Stimulated activated naive CD8-positive, alpha-beta T cell treated with anti-CD3 and anti-CD28 coated beads, Interleukin-15, Interleukin-2, amounts not matched to agents 100 ng/mL and 50 ng/mL, for 24 hours (primary cell): Measurements from ENCODE around the gene RNU6-8.

Experiments
- H3K27ac Mint-ChIP-seq: one replicate; pipeline ENCODE4 v1.8.0; 2021; ENCODE audit warnings: mild to moderate bottlenecking, mixed read lengths
- H3K27me3 Mint-ChIP-seq: one replicate; pipeline ENCODE4 v1.8.0; 2021; ENCODE audit warnings: mixed read lengths
- H3K36me3 Mint-ChIP-seq: one replicate; pipeline ENCODE4 v1.8.0; 2021; ENCODE audit warnings: low read depth, mixed read lengths
- H3K4me1 Mint-ChIP-seq: one replicate; pipeline ENCODE4 v1.8.0; 2021; ENCODE audit warnings: low read depth, mixed read lengths
- H3K4me3 Mint-ChIP-seq: one replicate; pipeline ENCODE4 v1.8.0; 2021; ENCODE audit warnings: mild to moderate bottlenecking, mixed read lengths
- H3K9me3 Mint-ChIP-seq: one replicate; pipeline ENCODE4 v1.8.0; 2021; ENCODE audit warnings: mixed read lengths

Gene RNU6-8

DNA sequence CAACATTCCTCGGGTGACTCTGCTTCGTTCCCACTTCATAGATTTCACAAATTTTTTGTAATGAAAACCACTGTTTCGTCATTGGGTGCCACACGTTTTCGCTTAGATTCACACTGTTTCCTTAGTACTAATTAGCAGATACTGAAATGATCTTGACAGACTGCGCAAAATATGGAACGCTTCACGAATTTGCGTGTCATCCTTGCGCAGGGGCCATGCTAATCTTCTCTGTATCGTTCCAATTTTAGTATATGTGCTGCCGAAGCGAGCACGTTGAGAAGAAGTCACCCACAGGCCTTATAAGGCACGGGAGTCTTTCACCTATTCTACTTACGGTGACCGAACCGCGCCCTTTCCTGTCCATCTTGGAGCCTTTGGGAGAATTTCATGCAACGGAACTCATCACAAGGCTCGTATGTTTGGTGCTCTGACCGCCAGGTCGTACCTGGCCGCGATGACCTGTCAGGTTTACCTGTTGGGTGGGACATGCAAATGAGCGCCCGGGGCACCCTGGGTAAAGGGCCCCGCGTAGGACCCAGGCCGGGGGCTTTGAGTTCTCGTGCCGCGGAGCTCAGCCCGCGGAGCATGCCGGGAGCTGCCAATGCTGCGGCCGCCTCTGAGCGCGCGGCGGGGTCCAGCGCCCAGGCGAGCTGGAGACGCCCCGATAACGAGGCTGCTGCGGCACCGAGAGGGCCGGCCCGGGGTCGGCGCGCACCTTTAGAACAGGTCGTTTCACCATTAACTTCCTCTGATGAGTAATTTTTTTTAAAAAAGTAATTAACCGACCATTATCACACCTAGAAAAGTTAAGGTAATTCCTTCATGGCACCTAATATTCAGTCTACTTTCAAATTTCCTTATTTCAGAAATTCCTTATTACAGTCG lies at the start of gene RNU6-8:
Gene RNU6-8, minus strand, starts transcription at position 272 of the 885 bp plus-strand sequence.
- peaks cover 58% of the 10 kb centered on the region for H3K4me1 Mint-ChIP-seq
- H3K4me3 Mint-ChIP-seq, result peak within 1 kb of the TSS; percentile 88
- no peaks in the 10 kb centered on the region for H3K9me3 Mint-ChIP-seq
- peak within 1 kb of the TSS; percentile 99 for H3K27ac Mint-ChIP-seq
- H3K27me3 Mint-ChIP-seq, result peaks cover 4% of the 10 kb centered on the region
- H3K36me3 Mint-ChIP-seq, result no peaks in the 10 kb centered on the region

DNA sequence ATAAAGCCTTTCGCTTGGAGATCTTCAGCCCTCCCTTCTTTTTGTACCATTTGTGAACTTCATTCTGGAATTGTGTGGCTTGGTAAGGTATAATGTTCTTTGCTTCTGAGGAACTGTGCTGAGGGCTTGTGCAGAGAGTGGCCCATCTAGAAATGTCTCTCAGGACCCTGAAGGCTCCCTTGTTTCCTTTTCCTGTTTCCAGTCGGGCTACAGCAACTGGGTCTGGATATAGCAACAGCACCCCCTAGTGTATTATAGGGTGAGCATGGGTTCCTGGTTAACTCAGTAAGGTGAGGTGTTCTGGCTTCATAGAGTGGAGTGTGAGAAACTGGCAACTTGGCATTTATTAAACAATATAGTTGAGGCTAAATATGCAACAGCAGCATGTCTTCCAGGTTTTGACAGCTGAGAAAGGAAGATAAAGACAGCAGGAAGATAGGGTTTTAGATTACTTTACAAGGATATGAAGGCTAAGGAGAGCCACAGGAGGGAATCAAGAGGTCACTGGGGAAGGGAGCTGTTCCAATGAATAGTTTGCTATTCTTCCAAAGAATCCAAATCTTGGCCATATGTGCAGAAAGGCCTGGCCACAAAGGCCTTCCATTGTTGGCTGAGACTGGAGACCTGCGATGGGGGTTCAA lies 49.1 kb upstream of the RNU6-8 start:
- Mint-ChIP-seq H3K4me1 (no peaks in the 10 kb centered on the region), H3K4me3 (no peak overlapping the region), H3K9me3 (no peaks in the 10 kb centered on the region), H3K27ac (no peak overlapping the region), H3K27me3 (no peaks in the 10 kb centered on the region), H3K36me3 (no peaks in the 10 kb centered on the region)

GRCh38 chr14:32251530-32251929 lies 48.5 kb upstream of the RNU6-8 start:
- Mint-ChIP-seq H3K27ac (no peak overlapping the region), H3K36me3 (no peaks in the 10 kb centered on the region), H3K4me3 (no peak overlapping the region), H3K9me3 (no peaks in the 10 kb centered on the region), H3K4me1 (no peaks in the 10 kb centered on the region), H3K27me3 (no peaks in the 10 kb centered on the region)

GRCh38 chr14:32250681-32251080 lies 47.6 kb upstream of the RNU6-8 start:
- no peaks in the 10 kb centered on the region for H3K4me1 Mint-ChIP-seq
- H3K27me3 Mint-ChIP-seq, result no peaks in the 10 kb centered on the region
- H3K4me3 Mint-ChIP-seq, result no peak overlapping the region
- no peaks in the 10 kb centered on the region for H3K36me3 Mint-ChIP-seq
- H3K27ac Mint-ChIP-seq, result no peak overlapping the region
- H3K9me3 Mint-ChIP-seq, result no peaks in the 10 kb centered on the region

- Mint-ChIP-seq H3K27ac (no peak overlapping the region), H3K9me3 (no peaks in the 10 kb centered on the region), H3K27me3 (no peaks in the 10 kb centered on the region), H3K36me3 (no peaks in the 10 kb centered on the region), H3K4me1 (no peaks in the 10 kb centered on the region), H3K4me3 (no peak overlapping the region)
Measured at GRCh38 chr14:32249780-32250179, 46.7 kb upstream of the RNU6-8 start.

DNA sequence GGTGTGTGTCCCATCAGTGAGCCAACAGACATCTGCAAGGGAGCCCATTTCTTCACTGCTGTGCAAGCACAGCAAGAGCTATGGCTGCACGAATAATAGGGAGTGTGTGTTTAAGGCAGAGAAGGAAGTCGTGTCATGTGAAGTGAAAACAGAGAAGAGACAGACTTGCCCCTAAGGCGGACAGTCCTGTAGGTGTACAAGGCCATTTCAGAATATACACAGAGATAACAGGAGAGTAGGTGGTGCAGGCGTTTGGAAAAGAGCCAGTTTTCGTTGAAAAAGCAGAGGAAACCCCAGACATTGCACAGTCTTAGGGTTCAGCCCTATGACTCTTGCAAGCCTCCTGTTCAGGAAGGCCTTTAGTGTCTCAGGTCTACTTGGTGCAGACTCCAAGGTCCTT lies 46.3 kb upstream of the RNU6-8 start:
- Mint-ChIP-seq H3K27me3 (no peaks in the 10 kb centered on the region), H3K4me1 (no peaks in the 10 kb centered on the region), H3K9me3 (no peaks in the 10 kb centered on the region), H3K4me3 (no peak overlapping the region), H3K27ac (no peak overlapping the region), H3K36me3 (no peaks in the 10 kb centered on the region)

DNA sequence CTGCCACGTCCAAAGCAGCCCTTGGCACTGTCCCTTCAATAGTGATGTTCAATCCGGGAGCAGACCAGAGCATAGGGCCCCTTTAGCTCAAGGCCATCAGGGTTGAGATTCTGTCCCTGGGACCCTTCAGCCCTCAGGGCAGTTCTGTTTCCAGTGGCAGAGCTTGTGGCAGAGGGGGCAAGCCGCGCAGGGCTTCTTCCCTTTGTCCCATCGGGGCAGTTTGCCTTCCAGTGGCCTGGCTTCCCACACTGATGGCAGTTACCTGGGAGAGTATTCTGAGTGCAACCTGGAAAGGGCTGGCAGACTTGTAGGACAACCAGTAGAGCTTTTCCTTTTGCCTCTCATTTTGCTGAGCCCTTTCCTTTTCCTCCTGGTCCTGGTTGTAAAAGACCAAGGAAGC lies 43.7 kb upstream of the RNU6-8 start:
- H3K4me1 Mint-ChIP-seq, result no peaks in the 10 kb centered on the region
- no peak overlapping the region for H3K4me3 Mint-ChIP-seq
- no peaks in the 10 kb centered on the region for H3K36me3 Mint-ChIP-seq
- no peak overlapping the region for H3K27ac Mint-ChIP-seq
- H3K9me3 Mint-ChIP-seq, result no peaks in the 10 kb centered on the region
- no peaks in the 10 kb centered on the region for H3K27me3 Mint-ChIP-seq

- Mint-ChIP-seq H3K4me1 (no peaks in the 10 kb centered on the region), H3K9me3 (no peaks in the 10 kb centered on the region), H3K4me3 (no peak overlapping the region), H3K36me3 (no peaks in the 10 kb centered on the region), H3K27me3 (no peaks in the 10 kb centered on the region), H3K27ac (no peak overlapping the region)
Measured at GRCh38 chr14:32244404-32244803, 41.3 kb upstream of the RNU6-8 start.

GRCh38 chr14:32233260-32233659 lies 30.2 kb upstream of the RNU6-8 start:
- H3K4me1 Mint-ChIP-seq, result peaks cover 5% of the 10 kb centered on the region
- no peak overlapping the region for H3K27ac Mint-ChIP-seq

DNA sequence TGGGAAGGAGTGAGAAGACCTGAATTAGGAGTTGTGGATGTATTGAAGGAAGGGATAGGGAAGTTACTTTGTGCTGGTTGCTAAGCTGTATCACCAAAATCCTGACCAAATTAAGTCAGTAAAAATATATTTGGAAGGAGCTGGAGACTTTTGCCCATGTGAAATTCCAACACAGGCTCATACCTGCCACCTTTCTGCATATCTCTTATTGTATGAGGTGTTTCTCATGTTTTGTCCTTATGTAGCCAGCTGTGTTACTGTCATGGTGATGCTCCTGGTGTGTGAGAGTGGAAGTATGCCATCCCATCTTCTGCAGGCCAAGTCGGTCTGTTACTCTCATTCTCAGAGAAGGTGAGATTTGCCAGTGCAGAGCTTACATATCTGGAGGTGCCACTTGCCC lies 29.4 kb upstream of the RNU6-8 start:
- Mint-ChIP-seq H3K4me3 (no peak overlapping the region), H3K27me3 (no peaks in the 10 kb centered on the region), H3K9me3 (no peaks in the 10 kb centered on the region), H3K36me3 (no peaks in the 10 kb centered on the region), H3K27ac (peak overlapping the region; percentile 17), H3K4me1 (peaks cover 5% of the 10 kb centered on the region)

More at GRCh38 chr14:32233260-32233659, 30.2 kb upstream of the RNU6-8 start:
- Mint-ChIP-seq H3K9me3 (no peaks in the 10 kb centered on the region), H3K36me3 (no peaks in the 10 kb centered on the region), H3K27me3 (no peaks in the 10 kb centered on the region), H3K4me3 (no peak overlapping the region)

- Mint-ChIP-seq H3K27ac (no peak overlapping the region), H3K4me3 (no peak overlapping the region), H3K4me1 (peaks cover 5% of the 10 kb centered on the region), H3K36me3 (no peaks in the 10 kb centered on the region), H3K9me3 (no peaks in the 10 kb centered on the region), H3K27me3 (no peaks in the 10 kb centered on the region)
Measured at GRCh38 chr14:32230695-32231280, 27.7 kb upstream of the RNU6-8 start.

DNA sequence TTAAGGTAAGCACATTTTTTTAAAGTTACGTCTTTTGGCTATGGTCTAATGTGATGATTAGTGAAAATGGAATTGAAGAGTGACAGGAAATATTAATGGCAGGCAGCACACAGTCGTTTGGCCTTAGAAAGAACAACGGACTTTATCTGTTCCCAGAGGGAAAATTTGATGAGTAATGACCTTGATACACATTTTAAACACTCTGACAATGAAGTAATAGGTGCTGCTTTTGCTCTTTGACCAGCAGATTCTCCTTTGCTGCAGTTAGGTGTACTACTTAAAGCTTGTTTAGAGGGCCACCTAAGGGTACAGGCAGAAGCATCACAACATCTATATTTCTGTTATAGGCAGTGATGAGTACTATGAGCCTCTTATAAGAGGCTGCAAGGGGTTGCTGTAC lies 27.1 kb upstream of the RNU6-8 start:
- Mint-ChIP-seq H3K4me1 (peaks cover 5% of the 10 kb centered on the region), H3K36me3 (no peaks in the 10 kb centered on the region), H3K27me3 (no peaks in the 10 kb centered on the region), H3K4me3 (no peak overlapping the region), H3K9me3 (no peaks in the 10 kb centered on the region), H3K27ac (no peak overlapping the region)

- H3K4me3 Mint-ChIP-seq, result no peak overlapping the region
- no peaks in the 10 kb centered on the region for H3K4me1 Mint-ChIP-seq
- H3K27me3 Mint-ChIP-seq, result no peaks in the 10 kb centered on the region
- H3K27ac Mint-ChIP-seq, result no peak overlapping the region
- H3K9me3 Mint-ChIP-seq, result no peaks in the 10 kb centered on the region
- no peaks in the 10 kb centered on the region for H3K36me3 Mint-ChIP-seq
Measured at GRCh38 chr14:32226056-32226455, 23.0 kb upstream of the RNU6-8 start.

DNA sequence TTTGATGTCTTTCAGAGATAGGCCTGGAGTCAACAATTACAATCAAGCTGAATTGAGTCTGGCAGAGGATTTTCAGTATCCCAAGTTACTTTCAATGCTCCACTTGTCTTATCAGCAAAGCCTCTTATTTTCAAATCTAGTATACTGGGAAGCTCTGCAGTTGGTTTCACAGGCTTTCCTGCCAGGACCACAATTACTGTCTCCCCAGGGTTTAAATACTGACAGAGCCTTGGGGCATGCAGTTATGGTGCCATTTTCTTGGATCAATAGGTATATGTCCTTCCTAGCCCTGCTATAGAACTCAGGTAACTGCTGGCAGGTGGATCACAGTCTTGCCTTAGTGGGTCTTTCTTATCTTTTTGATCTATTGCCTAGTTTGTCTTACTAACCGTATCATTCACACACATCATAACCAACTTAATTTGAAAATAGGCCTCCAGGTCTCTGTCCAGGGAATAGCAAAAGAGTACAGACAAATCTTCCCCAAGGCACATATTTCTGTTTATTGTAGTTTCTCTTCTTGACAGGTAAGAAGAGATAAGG lies 22.4 kb upstream of the RNU6-8 start:
- no peak overlapping the region for H3K4me3 Mint-ChIP-seq
- no peaks in the 10 kb centered on the region for H3K9me3 Mint-ChIP-seq
- no peaks in the 10 kb centered on the region for H3K27me3 Mint-ChIP-seq
- H3K4me1 Mint-ChIP-seq, result no peaks in the 10 kb centered on the region
- no peaks in the 10 kb centered on the region for H3K36me3 Mint-ChIP-seq
- H3K27ac Mint-ChIP-seq, result no peak overlapping the region

DNA sequence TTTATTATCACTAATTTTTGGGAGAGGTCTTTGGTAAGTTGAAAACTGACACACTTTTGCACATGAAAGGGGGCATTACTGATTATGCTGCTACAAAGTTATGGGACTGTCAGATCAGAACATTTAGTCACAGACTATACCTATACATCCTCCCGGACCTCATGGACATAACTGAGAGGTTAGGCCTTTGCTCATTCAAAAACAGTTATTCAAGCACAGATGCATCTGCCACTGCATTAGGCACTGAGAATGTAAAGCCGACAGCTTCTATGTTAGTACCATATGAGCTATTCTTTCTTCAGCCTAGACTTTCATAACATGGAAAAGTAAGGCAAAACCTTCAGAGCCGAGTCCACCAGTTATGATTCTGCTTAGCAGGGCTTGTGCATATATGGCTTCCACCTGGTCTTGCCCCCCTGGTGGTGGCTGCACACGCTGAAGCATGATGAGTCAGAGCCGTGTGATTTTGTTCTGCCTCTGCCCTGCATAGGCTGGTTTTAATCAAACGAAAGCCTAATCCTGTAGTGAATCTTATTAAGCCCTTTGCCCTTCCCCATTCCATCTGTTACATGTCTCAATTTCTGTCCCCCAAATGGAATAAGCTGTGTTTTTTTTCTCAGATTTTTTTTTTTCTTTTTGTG lies 21.8 kb upstream of the RNU6-8 start:
- H3K9me3 Mint-ChIP-seq, result no peaks in the 10 kb centered on the region

More for the DNA sequence above, 21.8 kb upstream of the RNU6-8 start:
- Mint-ChIP-seq H3K27ac (no peak overlapping the region), H3K27me3 (no peaks in the 10 kb centered on the region), H3K36me3 (no peaks in the 10 kb centered on the region), H3K4me1 (no peaks in the 10 kb centered on the region), H3K4me3 (no peak overlapping the region)
